Breast epithelium (tissue), 3 donors: ENCODE measurements around the gene CASQ2.

Experiments
- POLR2A ChIP-seq: fragments of 450-650 bp; IDR thresholded peaks from one replicate; pipeline ENCODE4 v1.6.1; 2016; ENCODE audit warnings: antibody characterized with exemption, mild to moderate bottlenecking, moderate library complexity
- POLR2AphosphoS5 ChIP-seq, 3 donors: sonication (generic); formaldehyde crosslinking; IDR thresholded peaks; one replicate each; pipeline ENCODE4 v1.6.1; 2017; ENCODE audit warnings: antibody characterized with exemption in 3 of 3
- TF ChIP-seq, protein P1 (sequence below), 3 donors: fragments of 450-650 bp; IDR thresholded peaks; one replicate each; pipeline ENCODE4 v1.5.1; 2016 to 2017; ENCODE audit warnings: antibody characterized with exemption in 3 of 3, mild to moderate bottlenecking in 3 of 3, moderate library complexity in 3 of 3

DNA sequence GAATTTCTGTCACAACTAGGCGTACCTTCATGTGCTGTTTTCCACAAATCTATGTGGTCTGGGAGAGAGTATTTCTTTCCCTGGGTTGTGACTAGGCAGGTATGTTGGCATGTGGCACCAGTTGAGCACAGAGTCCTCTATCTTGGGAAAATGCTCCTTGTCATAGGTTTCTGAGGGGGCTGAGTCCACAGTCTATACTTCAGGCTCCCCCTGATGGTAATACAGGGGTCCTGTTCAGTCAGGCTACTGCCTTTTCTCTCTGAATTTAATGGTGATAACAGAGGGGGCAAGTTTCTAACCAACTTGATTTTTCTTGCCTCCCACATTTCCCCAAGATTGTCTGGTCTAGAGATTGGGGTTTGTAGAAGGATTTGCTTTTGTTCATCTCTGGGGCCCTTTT lies 90.9 kb downstream of the CASQ2 start:
- TF ChIP-seq, protein P1, sequence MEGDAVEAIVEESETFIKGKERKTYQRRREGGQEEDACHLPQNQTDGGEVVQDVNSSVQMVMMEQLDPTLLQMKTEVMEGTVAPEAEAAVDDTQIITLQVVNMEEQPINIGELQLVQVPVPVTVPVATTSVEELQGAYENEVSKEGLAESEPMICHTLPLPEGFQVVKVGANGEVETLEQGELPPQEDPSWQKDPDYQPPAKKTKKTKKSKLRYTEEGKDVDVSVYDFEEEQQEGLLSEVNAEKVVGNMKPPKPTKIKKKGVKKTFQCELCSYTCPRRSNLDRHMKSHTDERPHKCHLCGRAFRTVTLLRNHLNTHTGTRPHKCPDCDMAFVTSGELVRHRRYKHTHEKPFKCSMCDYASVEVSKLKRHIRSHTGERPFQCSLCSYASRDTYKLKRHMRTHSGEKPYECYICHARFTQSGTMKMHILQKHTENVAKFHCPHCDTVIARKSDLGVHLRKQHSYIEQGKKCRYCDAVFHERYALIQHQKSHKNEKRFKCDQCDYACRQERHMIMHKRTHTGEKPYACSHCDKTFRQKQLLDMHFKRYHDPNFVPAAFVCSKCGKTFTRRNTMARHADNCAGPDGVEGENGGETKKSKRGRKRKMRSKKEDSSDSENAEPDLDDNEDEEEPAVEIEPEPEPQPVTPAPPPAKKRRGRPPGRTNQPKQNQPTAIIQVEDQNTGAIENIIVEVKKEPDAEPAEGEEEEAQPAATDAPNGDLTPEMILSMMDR (IDR thresholded peaks at IDR 0.05) = no peak
- TF ChIP-seq POLR2A (no peak), POLR2AphosphoS5 (IDR thresholded peaks at IDR 0.05) (no peak)
